ENCODE measurements around the gene FAM241B.
A peak's percentile ranks its signal among the peaks of the same experiment; 100 is the strongest.

The FAM241B gene

GRCh38 chr10:69644658-69645295 lies 14.7 kb downstream of the FAM241B start:
- H3K9ac ChIP-seq, result no peak overlapping the region

GRCh38 chr10:69645296-69646184 lies 15.5 kb downstream of the FAM241B start:
- Histone ChIP-seq H3K36me3 (ENCODE audit: control insufficient read depth, insufficient read depth, low read length) (no peaks in the 10 kb centered on the region), H3K27ac (no peak overlapping the region), H3K4me2 (ENCODE audit: low read length) (no peak overlapping the region), H3K27me3 (ENCODE audit: control insufficient read depth, insufficient read depth, low read length) (no peaks in the 10 kb centered on the region), H3K9me3 (ENCODE audit: control insufficient read depth, low read length) (no peaks in the 10 kb centered on the region), H3K79me2 (no peaks in the 10 kb centered on the region), H3K4me3 (ENCODE audit: low read depth, low read length) (no peak overlapping the region), H2AFZ (no peak overlapping the region), H3K4me1 (no peaks in the 10 kb centered on the region), H3K9ac (no peak overlapping the region)
- TF ChIP-seq CTCF (IDR thresholded peaks at IDR 0.05), result no peak

More at GRCh38 chr10:69644658-69645295, 14.7 kb downstream of the FAM241B start:
- Histone ChIP-seq H3K36me3 (ENCODE audit: control insufficient read depth, insufficient read depth, low read length) (no peaks in the 10 kb centered on the region), H3K27me3 (ENCODE audit: control insufficient read depth, insufficient read depth, low read length) (no peaks in the 10 kb centered on the region), H2AFZ (no peak overlapping the region), H3K4me2 (ENCODE audit: low read length) (no peak overlapping the region), H3K79me2 (no peaks in the 10 kb centered on the region), H3K9me3 (ENCODE audit: control insufficient read depth, low read length) (no peaks in the 10 kb centered on the region), H3K4me1 (no peaks in the 10 kb centered on the region), H3K27ac (no peak overlapping the region), H3K4me3 (ENCODE audit: low read depth, low read length) (no peak overlapping the region)
- peak; percentile 68 for TF ChIP-seq CTCF (IDR thresholded peaks at IDR 0.05)

- no peaks in the 10 kb centered on the region for H3K36me3 ChIP-seq (ENCODE audit: control insufficient read depth, insufficient read depth, low read length)
- no peak overlapping the region for H3K27ac ChIP-seq
- no peak overlapping the region for H3K4me3 ChIP-seq (ENCODE audit: low read depth, low read length)
- no peaks in the 10 kb centered on the region for H3K79me2 ChIP-seq
- no peaks in the 10 kb centered on the region for H3K4me1 ChIP-seq
- TF ChIP-seq CTCF (IDR thresholded peaks at IDR 0.05), result no peak
- no peak overlapping the region for H2AFZ ChIP-seq
- H3K9ac ChIP-seq, result no peak overlapping the region
- H3K4me2 ChIP-seq (ENCODE audit: low read length), result no peak overlapping the region
- no peaks in the 10 kb centered on the region for H3K9me3 ChIP-seq (ENCODE audit: control insufficient read depth, low read length)
- H3K27me3 ChIP-seq (ENCODE audit: control insufficient read depth, insufficient read depth, low read length), result no peaks in the 10 kb centered on the region
Observed at GRCh38 chr10:69646185-69647060, 16.4 kb downstream of the FAM241B start.

GRCh38 chr10:69647126-69647525 lies 17.1 kb downstream of the FAM241B start:
- H3K4me2 ChIP-seq (ENCODE audit: low read length), result no peak overlapping the region
- H3K4me1 ChIP-seq, result no peaks in the 10 kb centered on the region
- H3K9me3 ChIP-seq (ENCODE audit: control insufficient read depth, low read length), result no peaks in the 10 kb centered on the region
- no peak overlapping the region for H2AFZ ChIP-seq
- H3K9ac ChIP-seq, result no peak overlapping the region
- no peak for TF ChIP-seq CTCF (IDR thresholded peaks at IDR 0.05)
- no peaks in the 10 kb centered on the region for H3K27me3 ChIP-seq (ENCODE audit: control insufficient read depth, insufficient read depth, low read length)
- no peak overlapping the region for H3K4me3 ChIP-seq (ENCODE audit: low read depth, low read length)
- no peaks in the 10 kb centered on the region for H3K79me2 ChIP-seq
- no peaks in the 10 kb centered on the region for H3K36me3 ChIP-seq (ENCODE audit: control insufficient read depth, insufficient read depth, low read length)
- no peak overlapping the region for H3K27ac ChIP-seq
